NAMALWA (cell line): Measurements from ENCODE around the gene PTPRN2.
A peak's percentile ranks its signal among the peaks of the same experiment; 100 is the strongest.
"Not testable (repeated sequence)": the region's sequence is repeated elsewhere in the genome, so short reads cannot be mapped to it uniquely, and the experiment has no call there.

Experiments used
- DNase-seq: peaks from one replicate; pipeline ENCODE4 v3.0.0-alpha.2; 2015; ENCODE audit warnings: low spot score

Gene PTPRN2

GRCh38 chr7:157993406-157994105 lies 594.1 kb downstream of the PTPRN2 start:
- no peak for DNase-seq

DNA sequence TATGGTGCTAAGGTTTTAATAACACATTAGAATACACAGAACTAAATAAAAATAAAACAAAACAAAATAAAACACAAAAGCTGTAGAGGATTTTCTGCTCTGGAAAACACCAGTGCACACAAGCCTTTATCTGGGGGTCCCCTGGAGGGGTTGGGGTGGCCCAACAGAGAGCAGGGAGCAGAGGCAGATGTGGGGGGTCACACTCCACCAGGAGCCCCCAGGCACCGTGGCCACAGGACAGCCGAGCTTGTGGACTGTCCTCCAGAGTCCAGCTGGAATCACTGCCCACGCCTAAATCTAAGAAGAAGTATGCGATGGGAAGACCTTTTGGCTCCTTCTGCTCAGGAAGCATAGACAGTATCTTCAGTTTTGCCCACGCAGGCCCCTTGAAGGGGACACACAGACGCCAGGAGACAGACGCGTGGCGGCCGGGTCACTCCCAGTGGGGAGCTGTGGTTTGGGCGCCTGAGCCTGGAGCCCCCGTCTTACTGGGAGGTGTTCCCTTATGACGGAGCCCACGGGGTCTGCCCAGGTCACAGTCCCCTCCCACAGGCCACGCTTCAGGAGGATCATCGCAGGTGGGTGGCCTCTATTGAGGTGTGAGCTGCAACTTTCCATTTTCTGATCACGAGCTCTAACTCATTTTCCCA lies 595.0 kb downstream of the PTPRN2 start:
- DNase-seq = no peak

DNA sequence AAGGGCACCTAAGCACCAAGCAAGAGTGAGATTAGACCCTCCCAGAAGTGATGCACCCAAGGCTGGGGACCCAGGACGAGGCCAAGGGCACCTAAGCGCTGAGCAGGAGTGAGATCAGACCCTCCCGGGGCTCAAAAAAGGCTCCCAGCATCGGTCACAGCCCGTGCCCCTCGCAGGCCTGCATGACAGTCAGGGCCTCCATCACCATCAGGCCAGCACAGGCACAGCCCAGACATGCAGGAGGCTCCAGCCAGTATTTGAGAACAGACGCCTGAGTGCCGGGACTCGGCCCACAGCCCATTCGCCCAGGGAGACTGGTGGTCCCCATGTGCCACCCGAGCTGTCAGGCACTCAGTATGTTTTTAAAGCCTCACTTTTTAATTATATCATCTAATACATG lies 595.9 kb downstream of the PTPRN2 start:
- no peak for DNase-seq

DNA sequence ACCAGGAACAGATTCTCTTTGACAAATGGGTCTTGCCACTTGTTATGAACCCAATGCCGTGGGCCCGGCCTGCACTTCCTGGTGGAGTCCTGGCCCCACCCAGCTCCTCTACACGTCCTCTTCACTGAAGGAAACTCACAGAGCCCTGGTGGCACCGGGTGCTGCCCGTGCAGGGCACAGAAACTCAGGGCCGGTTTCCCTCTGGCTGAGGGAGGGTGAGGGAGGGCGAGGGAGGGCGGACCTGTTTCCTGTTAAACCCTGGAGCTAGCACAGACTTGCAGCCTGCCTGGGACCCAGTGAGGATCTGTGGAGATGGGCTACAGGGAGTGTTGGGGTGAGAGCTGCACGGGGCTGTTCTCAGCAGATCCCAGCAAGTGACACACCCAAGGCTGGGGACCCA lies 596.3 kb downstream of the PTPRN2 start:
- DNase-seq = no peak

GRCh38 chr7:157990881-157991250 lies 596.8 kb downstream of the PTPRN2 start:
- DNase-seq = no peak

GRCh38 chr7:157990226-157990880 lies 597.3 kb downstream of the PTPRN2 start:
- DNase-seq = no peak

DNA sequence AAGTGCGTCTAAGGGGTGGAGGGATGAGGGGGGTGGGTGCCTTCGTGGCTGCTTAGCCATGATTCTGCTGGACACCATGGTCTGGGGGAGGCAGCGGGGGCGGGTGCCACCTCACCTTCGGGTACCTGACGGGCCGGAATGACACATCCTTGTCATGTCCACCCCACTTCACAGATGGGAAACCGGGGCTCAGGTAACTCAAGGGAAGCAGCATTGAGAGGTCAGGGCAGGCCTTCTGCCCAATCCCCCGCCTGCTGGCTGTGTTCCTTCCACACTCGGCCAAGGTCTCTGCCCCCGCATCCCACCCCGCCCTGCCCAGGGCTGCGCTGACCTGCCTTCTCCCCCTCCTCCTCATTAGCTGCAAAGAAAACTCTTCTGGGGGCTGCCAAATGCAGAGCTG lies 598.0 kb downstream of the PTPRN2 start:
- DNase-seq = no peak

DNA sequence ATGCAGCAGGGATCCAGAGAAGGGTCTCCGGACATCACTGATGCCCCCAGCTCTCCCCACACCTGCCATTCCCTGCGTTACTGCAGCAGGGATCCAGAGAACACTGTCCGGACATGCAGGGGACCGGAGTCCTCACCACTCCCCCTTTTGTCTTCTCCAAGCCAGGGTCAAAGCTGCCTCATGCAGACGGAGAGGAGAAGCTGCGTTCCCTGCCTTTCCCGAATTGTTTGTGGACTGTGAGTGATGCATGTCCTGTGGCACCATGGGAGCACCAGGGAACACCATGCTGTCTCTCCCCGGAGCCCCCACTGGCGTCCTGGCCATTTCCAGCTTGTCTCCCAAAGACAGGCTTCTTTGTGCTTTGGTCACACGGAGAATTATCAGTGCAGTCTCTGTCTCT lies 599.7 kb downstream of the PTPRN2 start:
- DNase-seq = no peak

DNA sequence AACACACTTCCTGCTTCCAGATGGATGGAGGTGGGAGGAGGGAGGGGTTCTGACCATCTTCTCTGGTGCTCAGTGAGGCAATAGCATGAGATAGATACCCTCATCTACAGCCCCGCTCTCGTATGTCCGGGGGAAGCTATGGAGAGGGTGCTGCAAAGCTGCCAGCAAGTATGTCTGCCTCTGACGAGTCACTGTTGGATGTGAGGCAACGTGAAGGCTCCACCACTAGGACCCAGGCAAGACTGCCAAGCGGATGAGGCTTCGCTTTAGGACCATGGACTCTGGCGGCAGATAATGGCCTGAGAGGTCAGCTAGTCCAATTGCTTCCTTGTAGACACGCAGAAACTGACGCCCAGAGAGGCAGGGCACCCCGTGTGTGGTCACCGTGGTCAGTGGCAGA lies 601.6 kb downstream of the PTPRN2 start:
- no peak for DNase-seq

GRCh38 chr7:157985636-157986035 lies 602.0 kb downstream of the PTPRN2 start:
- no peak for DNase-seq

GRCh38 chr7:157984423-157985163 lies 603.0 kb downstream of the PTPRN2 start:
- no peak for DNase-seq

DNA sequence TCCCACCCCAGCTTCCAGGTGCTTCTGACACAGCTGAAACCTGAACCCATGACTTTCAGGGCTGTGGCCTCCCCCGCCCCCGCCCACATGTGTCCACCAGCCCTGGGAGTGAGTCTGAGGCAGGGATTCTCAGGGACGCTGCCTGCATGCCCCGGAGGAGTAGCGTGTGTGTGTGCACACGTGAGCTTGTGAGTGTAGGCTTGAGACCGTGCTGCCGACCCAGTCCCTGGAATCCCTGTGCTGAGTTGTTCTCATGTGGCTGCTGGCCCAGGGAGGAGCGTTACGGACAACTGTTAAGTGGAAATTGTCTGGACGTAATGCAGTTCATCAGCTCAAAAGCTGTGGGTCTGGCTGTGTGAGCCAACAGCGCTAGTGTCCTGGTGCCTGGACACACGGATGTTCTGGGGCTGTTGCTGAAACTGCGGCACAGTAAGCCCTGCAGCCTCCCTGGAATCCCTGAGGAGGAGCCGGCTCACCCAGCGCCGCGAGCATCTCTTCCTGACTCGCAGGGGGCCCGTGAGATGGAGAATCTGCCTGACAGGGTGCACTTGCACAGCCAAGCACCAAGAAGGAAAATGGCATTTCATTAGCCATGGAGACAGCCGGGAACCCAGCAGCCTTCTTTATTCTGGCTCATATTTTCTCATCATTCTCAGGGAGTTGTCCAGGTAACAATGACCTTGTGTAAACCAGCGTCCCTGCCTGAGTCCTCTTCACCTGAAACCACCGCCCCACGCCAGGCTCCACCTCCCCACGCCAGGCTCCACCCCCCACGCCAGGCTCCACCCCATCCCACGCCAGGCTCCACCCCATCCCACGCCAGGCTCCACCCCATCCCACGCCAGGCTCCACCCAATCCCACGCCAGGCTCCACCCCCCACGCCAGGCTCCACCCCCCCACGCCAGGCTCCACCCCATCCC lies 603.9 kb downstream of the PTPRN2 start:
- no peak for DNase-seq

GRCh38 chr7:157981778-157982177 lies 605.8 kb downstream of the PTPRN2 start:
- peak; percentile 28 for DNase-seq

- peak; percentile 20 for DNase-seq
Observed at GRCh38 chr7:157980774-157981173, 606.8 kb downstream of the PTPRN2 start.

DNA sequence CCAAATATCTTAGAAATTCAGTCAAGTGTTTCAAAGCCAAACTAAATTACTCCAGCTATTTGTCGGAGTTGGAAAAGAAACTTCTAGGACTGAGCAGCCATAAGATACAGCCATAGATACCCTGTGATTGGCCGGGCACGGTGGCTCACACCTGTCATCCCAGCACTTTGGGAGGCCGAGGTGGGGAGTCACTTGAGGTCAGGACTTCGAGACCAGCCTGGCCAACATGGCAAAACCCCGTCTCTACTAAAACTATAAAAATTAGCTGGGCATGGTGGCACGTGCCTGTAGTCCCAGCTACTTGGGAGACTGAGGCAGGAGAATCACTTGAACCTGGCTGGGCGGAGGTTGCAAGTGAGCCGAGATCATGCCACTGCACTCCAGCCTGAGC lies 607.3 kb downstream of the PTPRN2 start:
- not testable (repeated sequence) for DNase-seq

- DNase-seq = no peak
Observed at GRCh38 chr7:157979636-157980340, 607.8 kb downstream of the PTPRN2 start.

DNA sequence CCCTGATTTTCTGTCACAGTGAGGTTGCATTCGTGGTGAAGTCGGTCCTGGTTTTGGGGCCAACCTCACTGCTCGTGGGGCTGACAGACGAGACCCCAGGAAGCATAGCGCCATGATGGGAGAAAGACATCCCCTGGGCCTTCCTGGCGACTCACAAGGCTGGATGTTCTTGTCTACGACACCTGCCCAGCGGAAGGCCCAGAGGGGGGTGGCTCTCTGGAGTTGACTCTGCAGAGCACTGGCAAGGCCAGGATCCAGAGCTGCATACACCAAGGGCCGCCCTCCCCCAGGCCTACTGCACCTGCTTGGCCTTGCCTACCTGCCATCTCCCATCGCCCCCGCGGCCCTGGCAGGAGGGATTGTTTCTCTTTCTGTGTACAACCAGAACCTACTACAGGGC lies 608.9 kb downstream of the PTPRN2 start:
- DNase-seq = no peak

- no peak for DNase-seq
Observed at GRCh38 chr7:157977717-157978496, 609.7 kb downstream of the PTPRN2 start.

GRCh38 chr7:157977306-157977705 lies 610.3 kb downstream of the PTPRN2 start:
- no peak for DNase-seq

DNA sequence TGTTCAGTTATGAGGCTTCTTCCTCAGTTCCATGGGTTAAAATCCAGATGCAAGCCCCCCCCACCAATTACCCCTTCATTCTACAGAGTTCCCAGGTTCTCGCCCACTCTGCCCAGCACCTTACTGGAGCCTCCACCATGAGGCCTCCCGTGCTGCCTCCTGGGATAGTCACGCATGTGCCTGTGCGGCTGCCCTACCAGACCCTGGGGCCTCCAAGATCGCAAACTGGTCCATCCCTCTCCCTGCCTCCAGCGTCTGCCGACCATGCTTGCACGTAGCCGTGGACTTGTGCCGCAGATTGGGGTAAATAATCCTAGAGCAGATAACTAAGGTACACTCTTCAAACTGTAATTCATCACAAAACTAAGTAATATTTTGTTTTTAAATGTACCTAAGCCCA lies 611.2 kb downstream of the PTPRN2 start:
- DNase-seq = no peak
